Measurements from ENCODE around the gene CEL. TPM values are rescaled to one million over a fixed set of nuclear protein-coding genes. Genes with fewer than 3 reads are reported as not detected.

The CEL gene
- total RNA-seq, 2 donors from 2014 or later = 1.7 to 3.3 TPM

GRCh38 chr9:133099726-133100505, 38.1 kb downstream of the CEL start:
- WGBS, 2 experiments (ENCODE audit: insufficient coverage in 1 of 2, insufficient read length in 1 of 2) = 92 to 96% methylated on average over 12 of the region's 12 CpGs
- no peak overlapping the region for H3K9ac ChIP-seq (ENCODE audit: extremely low read depth, low read length, poor library complexity, severe bottlenecking)
- no peaks in the 10 kb centered on the region for H3K27me3 ChIP-seq (ENCODE audit: control insufficient read depth, insufficient read depth, low read length, poor library complexity, severe bottlenecking)
- Mint-ChIP-seq H3K4me3 (no peak overlapping the region), H3K9me3 (peaks cover 23% of the 10 kb centered on the region), H3K4me1 (no peaks in the 10 kb centered on the region), H3K27me3 (ENCODE audit: insufficient read depth) (no peaks in the 10 kb centered on the region), H3K27ac (no peak overlapping the region), H3K36me3 (ENCODE audit: low read depth) (peaks cover 63% of the 10 kb centered on the region)
- no peak overlapping the region for H3K27ac ChIP-seq (ENCODE audit: low read depth, low read length)
- no peak overlapping the region for H3K4me3 ChIP-seq (ENCODE audit: low read length)
- H3K9me3 ChIP-seq (ENCODE audit: control insufficient read depth, low read length) = peaks cover 32% of the 10 kb centered on the region
- TF ChIP-seq CTCF (conservative IDR thresholded peaks at IDR 0.05) = no peak
- no peak for DNase-seq
- no peaks in the 10 kb centered on the region for H3K4me1 ChIP-seq (ENCODE audit: control insufficient read depth, insufficient read depth, low read length)
- peaks cover 59% of the 10 kb centered on the region for H3K36me3 ChIP-seq (ENCODE audit: control insufficient read depth, insufficient read depth, low read length)

GRCh38 chr9:133100506-133101355, 39.0 kb downstream of the CEL start:
- Mint-ChIP-seq H3K27ac (no peak overlapping the region), H3K4me3 (no peak overlapping the region), H3K27me3 (ENCODE audit: insufficient read depth) (no peaks in the 10 kb centered on the region), H3K36me3 (ENCODE audit: low read depth) (peaks cover 63% of the 10 kb centered on the region), H3K9me3 (peaks cover 15% of the 10 kb centered on the region), H3K4me1 (no peaks in the 10 kb centered on the region)
- H3K36me3 ChIP-seq (ENCODE audit: control insufficient read depth, insufficient read depth, low read length) = peaks cover 61% of the 10 kb centered on the region
- H3K4me3 ChIP-seq (ENCODE audit: low read length) = no peak overlapping the region
- H3K27me3 ChIP-seq (ENCODE audit: control insufficient read depth, insufficient read depth, low read length, poor library complexity, severe bottlenecking) = no peaks in the 10 kb centered on the region
- no peaks in the 10 kb centered on the region for H3K4me1 ChIP-seq (ENCODE audit: control insufficient read depth, insufficient read depth, low read length)
- WGBS, 2 experiments (ENCODE audit: insufficient coverage in 1 of 2, insufficient read length in 1 of 2) = 91 to 94% methylated on average over 5 to 13 of the region's 13 CpGs
- TF ChIP-seq CTCF (conservative IDR thresholded peaks at IDR 0.05) = no peak
- DNase-seq = no peak
- H3K27ac ChIP-seq (ENCODE audit: low read depth, low read length) = no peak overlapping the region
- H3K9me3 ChIP-seq (ENCODE audit: control insufficient read depth, low read length) = peaks cover 26% of the 10 kb centered on the region
- no peak overlapping the region for H3K9ac ChIP-seq (ENCODE audit: extremely low read depth, low read length, poor library complexity, severe bottlenecking)

- WGBS, 2 experiments (ENCODE audit: insufficient coverage in 1 of 2, insufficient read length in 1 of 2) = 96 to 98% methylated on average over 23 to 32 of the region's 32 CpGs
- H3K27ac ChIP-seq (ENCODE audit: low read depth, low read length) = no peak overlapping the region
- no peaks in the 10 kb centered on the region for H3K27me3 ChIP-seq (ENCODE audit: control insufficient read depth, insufficient read depth, low read length, poor library complexity, severe bottlenecking)
- no peaks in the 10 kb centered on the region for H3K4me1 ChIP-seq (ENCODE audit: control insufficient read depth, insufficient read depth, low read length)
- Mint-ChIP-seq H3K27me3 (ENCODE audit: insufficient read depth) (no peaks in the 10 kb centered on the region), H3K9me3 (peaks cover 6% of the 10 kb centered on the region), H3K4me1 (no peaks in the 10 kb centered on the region), H3K27ac (no peak overlapping the region), H3K36me3 (ENCODE audit: low read depth) (peaks cover 59% of the 10 kb centered on the region), H3K4me3 (no peak overlapping the region)
- peaks cover 56% of the 10 kb centered on the region for H3K36me3 ChIP-seq (ENCODE audit: control insufficient read depth, insufficient read depth, low read length)
- no peak for DNase-seq
- no peak for TF ChIP-seq CTCF (conservative IDR thresholded peaks at IDR 0.05)
- peaks cover 18% of the 10 kb centered on the region for H3K9me3 ChIP-seq (ENCODE audit: control insufficient read depth, low read length)
- no peak overlapping the region for H3K4me3 ChIP-seq (ENCODE audit: low read length)
- H3K9ac ChIP-seq (ENCODE audit: extremely low read depth, low read length, poor library complexity, severe bottlenecking) = no peak overlapping the region
Measured at GRCh38 chr9:133101356-133102189, 39.8 kb downstream of the CEL start.
